ENCODE results near the gene OR2F1. TPM values are rescaled to one million over a fixed set of nuclear protein-coding genes. Genes with fewer than 3 reads are reported as not detected.
A peak's percentile ranks its signal among the peaks of the same experiment; 100 is the strongest.

Gene OR2F1
- total RNA-seq, 4 donors from 2014 or later = not detected

DNA sequence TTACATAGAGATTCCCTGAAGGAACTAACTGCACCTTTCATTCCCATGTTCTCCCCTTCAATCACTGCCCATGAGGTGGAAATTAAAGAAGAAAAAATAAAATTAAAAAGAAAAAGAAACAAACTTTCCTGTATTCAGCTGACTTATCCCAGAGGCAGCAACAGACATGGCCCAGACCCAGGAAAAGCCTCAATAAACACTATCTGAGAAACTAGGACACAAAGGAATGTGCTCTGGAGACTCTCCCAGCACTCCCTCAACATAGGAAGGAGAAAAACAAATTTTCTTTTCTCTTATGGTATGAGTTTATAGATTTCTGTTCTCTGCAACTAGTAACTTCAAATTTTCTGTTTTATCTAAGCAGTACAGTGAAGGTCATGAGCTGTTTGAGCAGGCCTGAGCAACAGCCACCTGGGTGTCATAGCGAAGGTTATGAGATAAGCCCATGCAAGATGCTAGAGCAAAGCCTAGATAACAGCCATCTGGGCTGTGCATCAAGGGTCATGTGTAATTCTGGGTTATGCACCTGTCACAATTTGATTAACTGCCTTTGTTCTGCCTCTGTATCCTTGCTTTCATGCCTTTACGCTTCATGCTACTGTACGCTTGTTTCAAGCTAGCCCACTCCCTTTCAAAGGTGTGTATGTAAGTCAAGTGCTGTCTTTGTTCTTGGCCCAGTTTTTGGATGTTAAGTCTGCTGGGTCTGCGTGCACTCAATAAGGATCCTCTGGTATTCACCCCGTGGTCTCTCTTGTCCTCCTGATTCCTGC, 34.5 kb downstream of the OR2F1 start:
- TF ChIP-seq POLR2AphosphoS5 (IDR thresholded peaks at IDR 0.05) (no peak), EP300 (IDR thresholded peaks at IDR 0.05; ENCODE audit: low read depth) (no peak), POLR2A (IDR thresholded peaks at IDR 0.05) (no peak)
- TF ChIP-seq, protein P1, sequence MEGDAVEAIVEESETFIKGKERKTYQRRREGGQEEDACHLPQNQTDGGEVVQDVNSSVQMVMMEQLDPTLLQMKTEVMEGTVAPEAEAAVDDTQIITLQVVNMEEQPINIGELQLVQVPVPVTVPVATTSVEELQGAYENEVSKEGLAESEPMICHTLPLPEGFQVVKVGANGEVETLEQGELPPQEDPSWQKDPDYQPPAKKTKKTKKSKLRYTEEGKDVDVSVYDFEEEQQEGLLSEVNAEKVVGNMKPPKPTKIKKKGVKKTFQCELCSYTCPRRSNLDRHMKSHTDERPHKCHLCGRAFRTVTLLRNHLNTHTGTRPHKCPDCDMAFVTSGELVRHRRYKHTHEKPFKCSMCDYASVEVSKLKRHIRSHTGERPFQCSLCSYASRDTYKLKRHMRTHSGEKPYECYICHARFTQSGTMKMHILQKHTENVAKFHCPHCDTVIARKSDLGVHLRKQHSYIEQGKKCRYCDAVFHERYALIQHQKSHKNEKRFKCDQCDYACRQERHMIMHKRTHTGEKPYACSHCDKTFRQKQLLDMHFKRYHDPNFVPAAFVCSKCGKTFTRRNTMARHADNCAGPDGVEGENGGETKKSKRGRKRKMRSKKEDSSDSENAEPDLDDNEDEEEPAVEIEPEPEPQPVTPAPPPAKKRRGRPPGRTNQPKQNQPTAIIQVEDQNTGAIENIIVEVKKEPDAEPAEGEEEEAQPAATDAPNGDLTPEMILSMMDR (IDR thresholded peaks at IDR 0.05) = no peak
- 89 to 93% methylated on average over 4 to 5 of the region's 5 CpGs for WGBS, 2 donors (ENCODE audit: low coverage in 1 of 2)
- H3K9me3 ChIP-seq = no peaks in the 10 kb centered on the region
- H3K36me3 ChIP-seq = no peaks in the 10 kb centered on the region
- no peaks in the 10 kb centered on the region for H3K27me3 ChIP-seq
- DNase-seq = no peak
- H3K4me3 ChIP-seq = no peak overlapping the region
- in situ Hi-C loops (cut with MboI; ENCODE audit: low pct_ligation_motif_present in 1 of 4, low pct_unique_long_range_greater_than_20kb in 1 of 4, low sequenced_read_pairs in 3 of 4) = no loop called here
- intact Hi-C loops (cut with DNase I; ENCODE audit: low total_unique reads) = no loop called here
- H3K4me1 ChIP-seq = peaks cover 0 to 7% (median 0%) of the 10 kb centered on the region in 4 donors
- peak overlapping the region in 1 of 4 donors; percentile 15 for H3K27ac ChIP-seq

DNA sequence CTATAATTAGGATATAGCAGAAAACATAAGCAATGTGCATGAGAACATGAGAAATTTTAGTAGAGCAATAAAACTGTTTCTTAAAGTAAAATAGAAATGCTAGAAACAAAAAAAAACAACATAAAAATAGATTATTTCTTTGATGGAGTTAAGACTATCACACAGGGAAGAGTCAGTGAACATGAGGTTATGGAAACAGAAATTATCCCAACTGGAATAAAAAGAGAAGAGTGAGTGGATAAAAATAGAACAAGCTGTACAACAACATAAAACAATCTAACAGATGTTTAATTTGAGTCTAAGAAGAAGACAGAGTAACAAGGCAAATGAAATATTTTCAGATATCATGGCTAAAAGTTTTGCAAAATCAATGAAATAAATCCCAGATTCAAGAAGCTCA, 38.0 kb downstream of the OR2F1 start:
- in situ Hi-C loops (cut with MboI; ENCODE audit: low pct_ligation_motif_present in 1 of 4, low pct_unique_long_range_greater_than_20kb in 1 of 4, low sequenced_read_pairs in 3 of 4) = no loop called here
- intact Hi-C loops (cut with DNase I; ENCODE audit: low total_unique reads) = no loop called here

GRCh38 chr7:143993924-143994323, 39.3 kb downstream of the OR2F1 start:
- no peaks in the 10 kb centered on the region for H3K27me3 ChIP-seq
- H3K27ac ChIP-seq = no peak overlapping the region
- no peaks in the 10 kb centered on the region for H3K9me3 ChIP-seq
- in situ Hi-C loops (cut with MboI; ENCODE audit: low pct_ligation_motif_present in 1 of 4, low pct_unique_long_range_greater_than_20kb in 1 of 4, low sequenced_read_pairs in 3 of 4) = no loop called here
- intact Hi-C loops (cut with DNase I; ENCODE audit: low total_unique reads) = no loop called here
- no peak overlapping the region for H3K4me3 ChIP-seq
- TF ChIP-seq POLR2A (IDR thresholded peaks at IDR 0.05) (no peak), POLR2AphosphoS5 (IDR thresholded peaks at IDR 0.05) (no peak), EP300 (IDR thresholded peaks at IDR 0.05; ENCODE audit: low read depth) (no peak)
- TF ChIP-seq, protein P1 (IDR thresholded peaks at IDR 0.05) = no peak
- no peaks in the 10 kb centered on the region for H3K36me3 ChIP-seq
- peaks cover 0 to under 1% (median 0%) of the 10 kb centered on the region in 4 donors for H3K4me1 ChIP-seq
- no peak for DNase-seq
- WGBS, 2 donors (ENCODE audit: low coverage in 1 of 2) = 90 to 93% methylated on average over 3 of the region's 3 CpGs

More for the DNA sequence above, 38.0 kb downstream of the OR2F1 start:
- no peak for DNase-seq
- Histone ChIP-seq H3K27ac (no peak overlapping the region), H3K36me3 (no peaks in the 10 kb centered on the region), H3K9me3 (no peaks in the 10 kb centered on the region), H3K4me3 (no peak overlapping the region), H3K4me1 (peaks cover 0 to 7% (median 0%) of the 10 kb centered on the region in 4 donors), H3K27me3 (no peaks in the 10 kb centered on the region)
- TF ChIP-seq POLR2A (IDR thresholded peaks at IDR 0.05) (no peak), POLR2AphosphoS5 (IDR thresholded peaks at IDR 0.05) (no peak), EP300 (IDR thresholded peaks at IDR 0.05; ENCODE audit: low read depth) (no peak)
- TF ChIP-seq, protein P1 (IDR thresholded peaks at IDR 0.05) = no peak

DNA sequence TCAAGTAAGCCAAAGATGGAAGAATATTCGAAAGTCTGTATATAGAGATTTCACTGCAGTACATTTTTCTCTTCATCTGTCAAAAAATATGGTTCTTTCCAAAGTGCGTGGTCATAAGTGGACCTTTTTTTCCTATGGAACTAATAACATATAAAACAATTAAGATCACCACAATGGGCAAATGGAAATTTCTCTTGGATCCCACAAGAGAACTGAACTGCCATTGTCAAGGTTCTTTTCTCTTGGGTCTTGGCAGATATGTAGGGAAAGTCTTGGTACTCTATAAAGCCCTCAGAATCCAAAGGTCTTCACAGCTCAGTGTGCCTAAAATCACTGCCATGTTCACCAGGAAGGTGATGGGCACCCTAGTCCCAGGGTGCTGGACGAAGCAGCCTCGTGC, 45.4 kb downstream of the OR2F1 start, which contains the start of gene OR6B1:
Gene OR6B1, plus strand, starts transcription at position 301 of the 400 bp plus-strand sequence. CDS start 3,677 bp downstream, outside the sequence.
- H3K27ac ChIP-seq = no peak within 1 kb of the TSS
- no peaks in the 10 kb centered on the region for H3K36me3 ChIP-seq
- H3K27me3 ChIP-seq = no peaks in the 10 kb centered on the region
- intact Hi-C loops (cut with DNase I; ENCODE audit: low total_unique reads) = no loop called here
- TF ChIP-seq POLR2A (IDR thresholded peaks at IDR 0.05) (no peak), EP300 (IDR thresholded peaks at IDR 0.05; ENCODE audit: low read depth) (no peak), POLR2AphosphoS5 (IDR thresholded peaks at IDR 0.05) (no peak)
- TF ChIP-seq, protein P1 (IDR thresholded peaks at IDR 0.05) = no peak
- no peaks in the 10 kb centered on the region for H3K9me3 ChIP-seq
- H3K4me3 ChIP-seq = no peak within 1 kb of the TSS
- no peaks in the 10 kb centered on the region for H3K4me1 ChIP-seq
- WGBS, 2 donors (ENCODE audit: low coverage in 1 of 2) = 73 to 81% methylated on average over 2 to 4 of the region's 4 CpGs
- no peak for DNase-seq
- in situ Hi-C loops (cut with MboI; ENCODE audit: low pct_ligation_motif_present in 1 of 4, low pct_unique_long_range_greater_than_20kb in 1 of 4, low sequenced_read_pairs in 3 of 4) = no loop called here
